Natural killer cell (primary cell): ENCODE data around the gene TM9SF4. TPM values are rescaled to one million over a fixed set of nuclear protein-coding genes. Genes with fewer than 3 reads are reported as not detected.

Experiments used
- ATAC-seq, 3 donors: fragments of 150-1000 bp in 2 of 3; fragments of 200-7000 bp in 1 of 3; cut with Tn5 transposase; 1 replicate in 1 of 3; 2 replicates in 2 of 3; pipeline ENCODE4 v1.10.0; 2021; ENCODE audit warnings: mild to moderate bottlenecking in 2 of 3, moderate library complexity in 2 of 3
- DNase-seq, 2 donors: peaks; one replicate each; pipeline versions ENCODE4 v3.0.0 to v3.0.0-alpha.2; 2013 to 2021; ENCODE audit warnings: mixed read lengths in 1 of 2
- H3K27ac ChIP-seq: one replicate; pipeline ENCODE4 v1.5.1; 2013; ENCODE audit warnings: mild to moderate bottlenecking, low read length
- H3K27me3 ChIP-seq: one replicate; pipeline ENCODE4 v1.6.1; 2013; ENCODE audit warnings: low read length; ENCODE audit not compliant: control insufficient read depth, insufficient read depth
- H3K36me3 ChIP-seq: one replicate; pipeline ENCODE4 v1.6.1; 2013; ENCODE audit warnings: low read length; ENCODE audit not compliant: control insufficient read depth, insufficient read depth
- H3K4me1 ChIP-seq: one replicate; pipeline ENCODE4 v1.6.1; 2013; ENCODE audit warnings: low read length; ENCODE audit not compliant: control insufficient read depth, insufficient read depth
- H3K4me3 ChIP-seq: one replicate; pipeline ENCODE4 v1.5.1; 2013; ENCODE audit warnings: low read length
- H3K9me3 ChIP-seq: one replicate; pipeline ENCODE4 v1.6.1; 2013; ENCODE audit warnings: low read length; ENCODE audit not compliant: control insufficient read depth, insufficient read depth
- H3K27ac Mint-ChIP-seq, 2 donors: one replicate each; pipeline ENCODE4 v1.8.0; 2022; ENCODE audit warnings: mild to moderate bottlenecking in 2 of 2, mixed read lengths in 2 of 2, moderate library complexity in 1 of 2
- H3K27me3 Mint-ChIP-seq, 2 donors: one replicate each; pipeline ENCODE4 v1.8.0; 2022; ENCODE audit warnings: low read depth in 2 of 2, mixed read lengths in 2 of 2
- H3K36me3 Mint-ChIP-seq: one replicate; pipeline ENCODE4 v1.8.0; 2022; ENCODE audit warnings: mixed read lengths
- H3K4me1 Mint-ChIP-seq, 2 donors: one replicate each; pipeline ENCODE4 v1.8.0; 2022; ENCODE audit warnings: mixed read lengths in 2 of 2
- H3K4me3 Mint-ChIP-seq: one replicate; pipeline ENCODE4 v1.8.0; 2022; ENCODE audit warnings: mild to moderate bottlenecking, moderate library complexity, mixed read lengths
- H3K9me3 Mint-ChIP-seq, 2 donors: one replicate each; pipeline ENCODE4 v1.8.0; 2022; ENCODE audit warnings: mixed read lengths in 2 of 2
- WGBS: methylation state at CpG from one replicate; pipeline ENCODE4 v1.1.7; 2013; ENCODE audit warnings: missing lambda C conversion rate; ENCODE audit not compliant: insufficient coverage; 5-methylcytosine and 5-hydroxymethylcytosine counted together
- intact Hi-C: fragments of 100-400 bp; cut with micrococcal nuclease; formaldehyde crosslinking; loops from one replicate; pipeline ENCODE4 v1.14.2; 2022
- total RNA-seq, 4 donors: library from RNA; stranded (reverse); fragments of 120-200 nt in 1 of 4; gene quantifications; one replicate each; pipeline versions ENCODE4 v1.2.3 to v1.2.4, GENCODE V29; 2013 to 2022
- TF ChIP-seq, protein P1 (sequence below): fragments of 200-600 bp; IDR thresholded peaks from one replicate; pipeline ENCODE4 v1.8.0; 2022; ENCODE audit warnings: antibody characterized with exemption

The TM9SF4 gene
- total RNA-seq, 3 donors from 2014 or later (not counting 1 experiment from before 2014, with no cell fraction given): 35.8 to 42.8 (median 41.2) TPM

DNA sequence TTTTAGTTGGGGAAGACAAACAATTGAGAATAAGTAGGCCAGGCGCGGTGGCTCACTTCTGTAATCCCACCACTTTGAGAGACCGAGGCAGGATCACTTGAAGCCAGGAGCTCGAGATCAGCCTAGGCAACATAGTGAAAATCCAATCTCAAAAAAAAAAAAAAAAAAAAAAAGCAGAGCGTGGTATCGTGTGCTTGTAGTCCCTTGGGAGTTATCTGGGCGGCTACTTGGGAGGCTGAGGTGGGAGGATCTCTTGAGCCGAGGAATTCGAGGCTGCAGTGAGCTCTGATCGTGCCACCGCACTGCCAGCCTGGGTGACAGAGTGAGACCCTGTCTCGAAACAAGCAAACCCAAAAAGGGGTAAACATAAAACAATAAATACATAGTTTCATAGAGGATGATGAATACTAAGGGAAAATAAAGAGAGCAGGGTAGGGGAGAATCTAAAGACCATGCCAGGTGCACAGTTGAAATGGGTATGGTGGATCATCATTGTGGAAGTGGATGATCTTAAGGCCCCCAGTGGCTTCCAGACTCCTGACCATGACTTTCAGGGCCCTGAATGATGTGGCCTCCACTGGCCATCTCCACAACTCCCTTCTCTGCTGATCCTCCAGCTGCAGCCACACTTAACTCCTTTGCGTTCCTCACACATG, 99.1 kb downstream of the TM9SF4 start:
- ATAC-seq (no peak), DNase-seq (no peak)
- Mint-ChIP-seq H3K4me3 (peak overlapping the region; percentile 88), H3K4me1 (peaks cover 70 to 74% of the 10 kb centered on the region in 2 donors), H3K27me3 (no peaks in the 10 kb centered on the region), H3K27ac (peak overlapping the region; percentile 30 to 82), H3K9me3 (no peaks in the 10 kb centered on the region), H3K36me3 (peaks cover 7% of the 10 kb centered on the region)
- TF ChIP-seq, protein P1, sequence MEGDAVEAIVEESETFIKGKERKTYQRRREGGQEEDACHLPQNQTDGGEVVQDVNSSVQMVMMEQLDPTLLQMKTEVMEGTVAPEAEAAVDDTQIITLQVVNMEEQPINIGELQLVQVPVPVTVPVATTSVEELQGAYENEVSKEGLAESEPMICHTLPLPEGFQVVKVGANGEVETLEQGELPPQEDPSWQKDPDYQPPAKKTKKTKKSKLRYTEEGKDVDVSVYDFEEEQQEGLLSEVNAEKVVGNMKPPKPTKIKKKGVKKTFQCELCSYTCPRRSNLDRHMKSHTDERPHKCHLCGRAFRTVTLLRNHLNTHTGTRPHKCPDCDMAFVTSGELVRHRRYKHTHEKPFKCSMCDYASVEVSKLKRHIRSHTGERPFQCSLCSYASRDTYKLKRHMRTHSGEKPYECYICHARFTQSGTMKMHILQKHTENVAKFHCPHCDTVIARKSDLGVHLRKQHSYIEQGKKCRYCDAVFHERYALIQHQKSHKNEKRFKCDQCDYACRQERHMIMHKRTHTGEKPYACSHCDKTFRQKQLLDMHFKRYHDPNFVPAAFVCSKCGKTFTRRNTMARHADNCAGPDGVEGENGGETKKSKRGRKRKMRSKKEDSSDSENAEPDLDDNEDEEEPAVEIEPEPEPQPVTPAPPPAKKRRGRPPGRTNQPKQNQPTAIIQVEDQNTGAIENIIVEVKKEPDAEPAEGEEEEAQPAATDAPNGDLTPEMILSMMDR: no peak
- Histone ChIP-seq H3K27ac (no peak overlapping the region), H3K36me3 (peaks cover 4% of the 10 kb centered on the region), H3K4me1 (peaks cover 28% of the 10 kb centered on the region), H3K9me3 (no peaks in the 10 kb centered on the region), H3K4me3 (peak overlapping the region; percentile 76), H3K27me3 (no peaks in the 10 kb centered on the region)
- intact Hi-C loops: no loop called here
- WGBS: 75% methylated on average over 11 of the region's 13 CpGs

DNA sequence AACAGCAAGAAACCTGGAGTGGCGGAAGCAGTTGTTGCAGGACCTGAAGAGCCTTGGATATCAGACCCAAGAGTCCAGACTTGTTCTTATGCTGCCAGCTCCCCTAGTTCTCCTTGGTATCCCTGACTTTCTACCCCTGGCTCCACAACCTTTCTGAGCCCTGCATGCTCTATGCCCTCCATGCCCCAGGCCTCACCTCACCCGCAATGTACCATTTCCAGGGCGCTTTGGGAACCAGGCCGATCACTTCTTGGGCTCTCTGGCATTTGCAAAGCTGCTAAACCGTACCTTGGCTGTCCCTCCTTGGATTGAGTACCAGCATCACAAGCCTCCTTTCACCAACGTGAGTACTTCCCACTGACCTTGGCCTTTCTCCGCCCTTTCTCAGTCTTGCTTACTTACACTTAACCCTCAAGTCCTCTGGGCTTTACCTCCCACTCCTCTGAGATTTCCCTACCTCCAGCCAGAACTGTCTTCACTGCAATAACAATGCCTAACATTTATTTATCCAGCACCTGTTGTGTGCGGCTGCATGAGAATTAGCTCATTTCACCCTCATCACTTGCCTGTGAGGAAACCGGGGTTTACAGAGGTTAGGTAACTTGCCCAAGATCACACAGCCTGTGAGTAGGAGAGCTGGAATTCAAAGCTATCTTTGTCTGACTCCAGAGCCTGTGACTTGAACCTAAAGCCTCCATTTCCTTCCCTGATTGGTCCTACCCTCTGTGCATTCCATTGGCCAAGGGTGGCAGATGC, 100.5 kb downstream of the TM9SF4 start:
- WGBS: 92% methylated on average over 9 of the region's 9 CpGs
- H3K27me3 Mint-ChIP-seq: no peaks in the 10 kb centered on the region

DNA sequence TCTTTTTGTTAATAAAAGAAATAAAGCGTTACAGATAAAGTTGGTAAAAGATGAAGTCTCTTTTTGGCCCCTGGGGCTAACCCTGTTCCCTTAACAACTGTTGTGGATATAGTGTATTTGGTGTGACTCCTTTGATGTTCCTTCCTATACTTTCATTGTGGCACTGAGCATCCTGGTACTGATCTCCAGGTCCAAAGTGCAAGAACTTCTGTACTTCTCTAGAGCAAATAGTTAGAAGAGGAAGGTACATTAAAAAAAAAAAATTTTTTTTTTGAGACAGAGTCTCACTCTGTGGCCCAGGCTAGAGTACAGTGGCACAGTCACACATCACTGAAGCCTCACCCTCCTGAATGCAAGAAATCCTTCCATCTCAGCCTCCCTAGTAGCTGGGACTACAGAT, 104.4 kb downstream of the TM9SF4 start:
- intact Hi-C loops: no loop called here
- H3K4me1 Mint-ChIP-seq: peaks cover 25 to 26% of the 10 kb centered on the region in 2 donors
- peaks cover 44% of the 10 kb centered on the region for H3K36me3 ChIP-seq
- no peak for DNase-seq
- no CpG with 5 or more reads among the region's 1 CpG for WGBS
- TF ChIP-seq, protein P1: no peak
- H3K4me3 ChIP-seq: no peak overlapping the region
- peaks cover 2% of the 10 kb centered on the region for H3K4me1 ChIP-seq
- ATAC-seq: no peak
- H3K4me3 Mint-ChIP-seq: no peak overlapping the region
- H3K27ac ChIP-seq: no peak overlapping the region
- H3K27me3 ChIP-seq: no peaks in the 10 kb centered on the region
- H3K36me3 Mint-ChIP-seq: peaks cover 7% of the 10 kb centered on the region
- no peaks in the 10 kb centered on the region for H3K27me3 Mint-ChIP-seq
- H3K9me3 ChIP-seq: no peaks in the 10 kb centered on the region
- no peaks in the 10 kb centered on the region for H3K9me3 Mint-ChIP-seq
- H3K27ac Mint-ChIP-seq: no peak overlapping the region

More for the DNA sequence above, 100.5 kb downstream of the TM9SF4 start:
- Histone ChIP-seq H3K9me3 (no peaks in the 10 kb centered on the region), H3K4me1 (peaks cover 26% of the 10 kb centered on the region), H3K27me3 (no peaks in the 10 kb centered on the region), H3K27ac (no peak overlapping the region), H3K4me3 (no peak overlapping the region), H3K36me3 (peaks cover 9% of the 10 kb centered on the region)
- peaks cover 7% of the 10 kb centered on the region for H3K36me3 Mint-ChIP-seq
- peaks cover 56 to 60% of the 10 kb centered on the region in 2 donors for H3K4me1 Mint-ChIP-seq
- intact Hi-C loops: no loop called here
- H3K9me3 Mint-ChIP-seq: no peaks in the 10 kb centered on the region
- no peak for ATAC-seq
- TF ChIP-seq, protein P1: no peak
- peak overlapping the region; percentile 41 to 82 for H3K27ac Mint-ChIP-seq
- peak overlapping the region; percentile 66 for H3K4me3 Mint-ChIP-seq
- no peak for DNase-seq
